ENCODE results near the gene ERG. TPM values are rescaled to one million over a fixed set of nuclear protein-coding genes. Genes with fewer than 3 reads are reported as not detected.

Gene ERG
- total and polyA plus RNA-seq, 4 donors = 3.3 to 6.0 (median 4.1) TPM

GRCh38 chr21:38351961-38352521, 146.2 kb downstream of the ERG start:
- Histone ChIP-seq H3K9me3 (ENCODE audit: control insufficient read depth in 4 of 4, low read length in 3 of 4) (no peaks in the 10 kb centered on the region), H3K9ac (ENCODE audit: low read depth in 1 of 2, low read length in 2 of 2) (no peak overlapping the region), H3K4me1 (ENCODE audit: control insufficient read depth in 4 of 4, insufficient read depth in 4 of 4, low read length in 3 of 4) (peaks cover 0 to 3% (median 0%) of the 10 kb centered on the region in 4 donors), H3K27ac (ENCODE audit: low read depth in 1 of 2, low read length in 2 of 2) (no peak overlapping the region), H3K36me3 (ENCODE audit: control insufficient read depth in 4 of 4, insufficient read depth in 3 of 4, low read depth in 1 of 4, low read length in 3 of 4) (no peaks in the 10 kb centered on the region), H3K4me3 (ENCODE audit: low read depth in 1 of 3, low read length in 3 of 3) (no peak overlapping the region), H3K27me3 (ENCODE audit: control insufficient read depth in 4 of 4, insufficient read depth in 4 of 4, low read length in 3 of 4) (no peaks in the 10 kb centered on the region)
- 63% methylated on average over 10 of the region's 10 CpGs for WGBS
- DNase-seq (ENCODE audit: low spot score) = no peak
- no peak for TF ChIP-seq CTCF (IDR thresholded peaks at IDR 0.05; ENCODE audit: low read depth, low read length, missing input control)
- TF ChIP-seq FOXA2 (IDR thresholded peaks at IDR 0.05) = no peak
- TF ChIP-seq SP1 (IDR thresholded peaks at IDR 0.05) = no peak
- TF ChIP-seq GABPA (IDR thresholded peaks at IDR 0.05 in 1 of 2, conservative IDR thresholded peaks at IDR 0.05 in 1 of 2) = no peak
- no peak for TF ChIP-seq HNF4A (conservative IDR thresholded peaks at IDR 0.05)

GRCh38 chr21:38351176-38351959, 146.9 kb downstream of the ERG start:
- no peak for TF ChIP-seq CTCF (IDR thresholded peaks at IDR 0.05; ENCODE audit: low read depth, low read length, missing input control)
- H3K27ac ChIP-seq (ENCODE audit: low read depth in 1 of 2, low read length in 2 of 2) = no peak overlapping the region
- no peaks in the 10 kb centered on the region for H3K9me3 ChIP-seq (ENCODE audit: control insufficient read depth in 4 of 4, low read length in 3 of 4)
- 87% methylated on average over 16 of the region's 16 CpGs for WGBS
- H3K36me3 ChIP-seq (ENCODE audit: control insufficient read depth in 4 of 4, insufficient read depth in 3 of 4, low read depth in 1 of 4, low read length in 3 of 4) = no peaks in the 10 kb centered on the region
- DNase-seq (ENCODE audit: low spot score) = no peak
- H3K4me1 ChIP-seq (ENCODE audit: control insufficient read depth in 4 of 4, insufficient read depth in 4 of 4, low read length in 3 of 4) = peaks cover 0 to 3% (median 0%) of the 10 kb centered on the region in 4 donors
- no peaks in the 10 kb centered on the region for H3K27me3 ChIP-seq (ENCODE audit: control insufficient read depth in 4 of 4, insufficient read depth in 4 of 4, low read length in 3 of 4)
- H3K9ac ChIP-seq (ENCODE audit: low read depth in 1 of 2, low read length in 2 of 2) = no peak overlapping the region
- no peak overlapping the region for H3K4me3 ChIP-seq (ENCODE audit: low read depth in 1 of 3, low read length in 3 of 3)

GRCh38 chr21:38350684-38351083, 147.6 kb downstream of the ERG start:
- no peak overlapping the region for H3K27ac ChIP-seq (ENCODE audit: low read depth in 1 of 2, low read length in 2 of 2)
- DNase-seq (ENCODE audit: low spot score) = no peak
- no peaks in the 10 kb centered on the region for H3K9me3 ChIP-seq (ENCODE audit: control insufficient read depth in 4 of 4, low read length in 3 of 4)
- TF ChIP-seq ATF3 (IDR thresholded peaks at IDR 0.05) = no peak
- no peak for TF ChIP-seq ZBTB33 (IDR thresholded peaks at IDR 0.05)
- TF ChIP-seq CTCF (IDR thresholded peaks at IDR 0.05; ENCODE audit: low read depth, low read length, missing input control) = no peak
- TF ChIP-seq HNF4G (IDR thresholded peaks at IDR 0.05) = no peak
- no peak for TF ChIP-seq NR2F2 (IDR thresholded peaks at IDR 0.05)
- TF ChIP-seq YY1 (IDR thresholded peaks at IDR 0.05) = no peak
- TF ChIP-seq TAF1 (conservative IDR thresholded peaks at IDR 0.05) = no peak
- no peak for TF ChIP-seq MAX (IDR thresholded peaks at IDR 0.05)
- no peak for TF ChIP-seq GABPA (IDR thresholded peaks at IDR 0.05 in 1 of 2, conservative IDR thresholded peaks at IDR 0.05 in 1 of 2)
- no peak for TF ChIP-seq JUND (IDR thresholded peaks at IDR 0.05)
- TF ChIP-seq RXRA (IDR thresholded peaks at IDR 0.05) = no peak
- no peak for TF ChIP-seq FOXA1 (IDR thresholded peaks at IDR 0.05)
- no peak for TF ChIP-seq SP1 (IDR thresholded peaks at IDR 0.05)
- TF ChIP-seq RAD21 (IDR thresholded peaks at IDR 0.05) = no peak
- H3K9ac ChIP-seq (ENCODE audit: low read depth in 1 of 2, low read length in 2 of 2) = no peak overlapping the region
- H3K4me1 ChIP-seq (ENCODE audit: control insufficient read depth in 4 of 4, insufficient read depth in 4 of 4, low read length in 3 of 4) = no peaks in the 10 kb centered on the region
- H3K27me3 ChIP-seq (ENCODE audit: control insufficient read depth in 4 of 4, insufficient read depth in 4 of 4, low read length in 3 of 4) = no peaks in the 10 kb centered on the region
- no peaks in the 10 kb centered on the region for H3K36me3 ChIP-seq (ENCODE audit: control insufficient read depth in 4 of 4, insufficient read depth in 3 of 4, low read depth in 1 of 4, low read length in 3 of 4)
- no peak overlapping the region for H3K4me3 ChIP-seq (ENCODE audit: low read depth in 1 of 3, low read length in 3 of 3)
- 93% methylated on average over 3 of the region's 3 CpGs for whole genome bisulfite sequencing
